NK-92 treated with Interleukin-12 subunit alpha and Interleukin-12 subunit beta, amount 100 ng/mL, for 24 hours (cell line): ENCODE measurements around the gene TECR.
A peak's percentile ranks its signal among the peaks of the same experiment; 100 is the strongest.

Source experiments
- DNase-seq: peaks from one replicate; lab custom pipeline; 2025; lab: John Stamatoyannopoulos, UW

The TECR gene

DNA sequence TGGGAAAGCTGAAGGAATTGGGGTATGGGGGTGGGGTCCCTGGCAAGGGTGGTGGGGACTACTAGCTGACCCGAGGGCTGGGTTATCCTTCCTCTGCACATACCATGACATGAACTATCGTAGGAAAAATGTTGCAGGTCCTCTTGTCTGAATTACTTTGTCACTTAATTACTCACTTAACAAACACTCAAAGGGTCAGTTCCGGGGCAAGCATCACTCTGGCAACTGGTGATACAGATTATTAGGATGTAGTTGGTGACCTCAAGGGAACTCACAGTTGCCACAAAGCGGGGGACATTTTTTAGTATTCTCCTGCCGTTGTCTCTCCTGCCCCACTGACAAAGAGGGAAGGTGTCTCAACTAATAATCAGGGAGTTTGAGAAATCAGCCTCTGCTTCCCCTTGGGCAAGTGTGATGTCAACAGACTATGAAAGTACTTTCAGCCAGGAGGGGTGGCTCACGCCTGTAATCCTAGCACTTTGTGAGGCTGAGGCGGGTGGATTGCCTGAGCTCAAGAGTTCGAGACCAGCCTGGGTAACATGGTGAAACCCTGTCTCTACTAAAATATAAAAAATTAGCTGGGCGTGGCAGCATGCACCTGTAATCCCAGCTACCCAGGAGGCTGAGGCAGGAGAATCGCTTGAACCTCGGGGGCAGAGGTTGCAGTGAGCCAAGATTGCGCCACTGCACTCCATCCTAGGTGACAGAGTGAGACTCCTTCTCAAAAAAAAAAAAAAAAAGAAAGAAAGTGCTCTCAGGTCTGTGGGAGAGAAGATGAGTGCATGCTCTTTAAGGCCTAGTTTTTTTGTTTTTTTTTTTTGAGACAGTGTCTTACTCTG is 21.5 kb upstream of the TECR start:
- DNase-seq: no peak

DNA sequence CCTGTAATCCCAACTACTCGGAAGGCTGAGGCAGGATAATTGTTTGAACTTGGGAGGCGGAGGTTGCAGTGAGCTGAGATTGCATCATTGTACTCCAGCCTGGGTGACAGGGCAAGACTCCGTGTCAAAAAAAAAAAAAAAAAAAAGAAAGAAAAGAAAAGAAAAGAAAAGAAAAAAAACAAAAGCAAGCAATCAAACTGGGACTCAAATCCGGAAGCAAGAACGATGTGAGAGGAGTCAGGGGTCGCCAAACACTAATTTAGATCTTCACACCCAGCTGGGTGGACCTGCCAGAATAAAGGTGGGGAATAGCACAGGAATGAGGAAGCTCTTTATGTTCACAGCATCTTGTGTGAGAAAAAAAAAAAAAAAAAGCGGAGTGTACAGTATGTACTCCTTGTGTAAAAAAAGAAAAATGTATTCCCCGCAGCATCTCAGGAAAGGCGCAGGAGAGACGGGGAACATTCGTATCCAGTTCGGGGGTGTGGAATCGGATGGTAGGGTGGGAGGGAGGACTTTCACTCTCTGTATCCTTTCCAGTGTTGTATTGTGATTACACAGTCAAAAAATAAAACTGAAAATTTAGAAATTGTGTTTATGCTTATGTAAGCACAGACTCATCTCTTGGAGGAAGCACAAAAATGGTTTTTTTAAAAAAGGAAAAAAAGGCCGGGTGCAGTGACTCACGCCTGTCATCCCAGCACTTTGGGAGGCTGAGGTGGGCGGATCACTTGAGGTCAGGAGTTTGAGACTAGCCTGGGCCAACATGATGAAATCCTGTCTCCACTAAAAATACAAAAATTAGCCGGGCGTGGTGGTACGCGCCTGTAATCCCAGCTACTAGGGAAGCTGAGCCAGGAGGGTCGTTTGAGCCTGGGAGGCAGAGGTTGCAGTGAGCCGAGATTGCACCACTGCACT is 18.8 kb upstream of the TECR start:
- no peak for DNase-seq

DNA sequence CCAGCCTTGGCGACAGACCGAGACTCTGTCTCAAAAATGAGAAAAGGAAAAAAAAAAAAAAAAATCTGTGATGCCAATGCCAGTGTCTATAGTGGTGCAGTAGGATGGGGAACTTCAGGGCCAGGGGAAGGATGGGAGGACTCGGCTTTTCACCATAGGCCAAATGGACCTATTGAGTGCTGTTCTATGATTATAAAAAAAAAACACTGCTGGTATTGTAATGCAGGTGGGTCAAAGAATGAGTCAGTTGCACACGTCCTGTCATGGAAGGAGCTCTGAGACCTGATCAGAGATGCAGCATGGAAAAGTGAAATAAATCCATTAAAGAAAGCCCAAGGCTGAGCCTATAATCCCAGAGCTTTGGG is 18.2 kb upstream of the TECR start:
- DNase-seq: no peak

DNA sequence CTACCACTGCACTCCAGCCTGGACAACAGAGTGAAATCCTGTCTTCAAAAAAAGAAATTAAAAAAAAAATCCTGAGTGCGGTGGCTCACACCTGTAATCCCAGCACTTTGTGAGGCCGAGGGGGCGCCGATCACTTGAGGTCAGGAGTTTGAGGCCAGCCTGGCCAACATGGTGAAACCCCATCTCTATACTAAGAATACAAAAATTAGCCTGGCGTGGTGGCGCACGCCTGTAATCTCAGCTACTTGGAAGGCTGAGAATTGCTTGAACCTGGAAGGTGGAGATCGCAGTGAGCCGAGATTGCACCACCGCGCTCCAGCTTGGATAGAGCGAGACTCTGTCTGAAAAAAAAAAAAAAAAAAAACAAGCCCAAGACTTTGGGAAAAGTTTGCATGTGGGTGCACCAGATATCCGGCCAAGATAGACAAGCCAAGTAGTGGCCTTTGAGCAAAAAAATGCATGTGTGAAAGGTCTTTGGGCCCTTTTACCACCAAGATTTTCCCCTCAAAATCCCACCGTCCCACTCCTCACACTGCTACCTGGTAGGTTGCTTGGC is 16.9 kb upstream of the TECR start:
- no peak for DNase-seq

DNA sequence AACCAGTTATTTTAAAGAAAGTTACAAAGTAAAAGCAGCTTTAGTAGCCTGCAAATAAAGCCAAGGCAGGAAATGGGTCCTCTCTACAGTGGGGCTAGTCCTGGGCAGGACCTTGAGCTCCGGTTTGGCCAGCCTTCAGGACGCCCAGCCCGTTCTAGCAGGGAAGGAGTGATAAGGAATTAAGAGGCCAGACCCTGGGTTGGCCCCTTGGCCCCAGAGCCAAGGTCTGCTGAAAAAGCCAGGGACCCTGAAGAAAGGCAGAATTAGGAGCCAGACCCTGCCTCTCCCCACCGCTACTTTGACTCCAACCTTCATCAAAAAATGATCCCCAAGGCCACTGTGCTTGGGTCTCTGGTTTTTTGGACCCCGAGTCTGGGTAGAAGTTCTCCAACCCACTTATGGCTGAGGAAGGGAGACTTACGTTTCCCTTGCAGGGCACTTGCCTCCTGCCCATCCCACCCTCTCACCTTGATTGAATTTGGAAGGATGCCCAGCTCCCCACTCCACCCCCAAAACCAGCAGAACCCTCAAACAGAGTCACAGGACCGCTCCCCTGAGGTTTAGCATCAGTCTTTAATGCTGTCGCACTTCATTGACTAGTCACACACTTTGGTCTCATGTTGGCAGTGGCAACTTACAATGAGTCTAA is 15.1 kb upstream of the TECR start:
- DNase-seq: no peak

DNA sequence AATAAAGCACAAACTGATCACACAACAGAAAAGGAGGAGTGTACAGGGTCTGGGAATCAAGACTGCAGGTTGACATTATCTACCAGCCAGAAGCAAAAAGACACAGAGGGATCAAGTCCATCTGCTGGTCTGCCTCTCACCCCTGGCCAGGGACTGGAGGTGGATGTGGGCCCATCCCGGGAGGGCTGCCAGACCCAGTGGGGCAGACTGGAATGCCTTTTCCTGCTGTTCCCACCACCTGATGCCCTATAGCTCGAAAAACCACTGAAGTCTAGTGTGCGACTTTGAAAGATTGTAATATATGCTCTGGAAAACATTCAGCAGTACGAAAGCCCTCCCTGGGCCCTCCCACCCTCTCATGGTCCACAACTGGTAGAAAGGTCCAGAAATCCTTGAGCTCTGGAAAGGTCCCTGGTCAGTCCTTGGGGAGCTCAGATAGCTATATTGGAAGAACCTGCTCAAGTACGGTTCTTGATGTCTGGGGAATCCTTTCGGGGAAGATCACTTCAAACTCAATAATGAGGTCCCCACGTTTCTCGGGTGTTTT is 13.8 kb upstream of the TECR start:
- DNase-seq: peak; percentile 24

DNA sequence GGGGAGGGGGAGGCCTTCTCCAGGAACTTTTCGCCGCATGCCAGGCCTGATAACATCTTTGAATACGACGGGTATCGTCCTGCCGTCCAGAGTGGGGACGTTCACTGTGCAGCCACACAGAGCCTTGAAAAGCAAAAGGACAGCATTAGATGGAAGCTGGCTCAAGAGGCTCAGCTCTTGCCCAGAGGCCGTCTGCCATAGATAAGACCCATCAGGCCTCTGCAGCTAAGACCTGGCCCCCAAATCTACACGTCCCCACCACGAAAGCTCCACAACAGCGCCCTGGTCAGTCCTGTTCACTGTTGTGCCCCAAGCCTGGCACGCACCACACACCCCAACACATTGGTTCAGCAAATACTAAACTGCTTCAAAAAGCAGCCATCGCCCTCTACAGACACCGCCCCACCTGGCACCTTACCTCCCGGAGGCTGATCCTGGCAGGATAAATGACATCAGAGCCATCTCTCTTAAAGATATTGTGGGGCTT is 13.3 kb upstream of the TECR start:
- no peak for DNase-seq

DNA sequence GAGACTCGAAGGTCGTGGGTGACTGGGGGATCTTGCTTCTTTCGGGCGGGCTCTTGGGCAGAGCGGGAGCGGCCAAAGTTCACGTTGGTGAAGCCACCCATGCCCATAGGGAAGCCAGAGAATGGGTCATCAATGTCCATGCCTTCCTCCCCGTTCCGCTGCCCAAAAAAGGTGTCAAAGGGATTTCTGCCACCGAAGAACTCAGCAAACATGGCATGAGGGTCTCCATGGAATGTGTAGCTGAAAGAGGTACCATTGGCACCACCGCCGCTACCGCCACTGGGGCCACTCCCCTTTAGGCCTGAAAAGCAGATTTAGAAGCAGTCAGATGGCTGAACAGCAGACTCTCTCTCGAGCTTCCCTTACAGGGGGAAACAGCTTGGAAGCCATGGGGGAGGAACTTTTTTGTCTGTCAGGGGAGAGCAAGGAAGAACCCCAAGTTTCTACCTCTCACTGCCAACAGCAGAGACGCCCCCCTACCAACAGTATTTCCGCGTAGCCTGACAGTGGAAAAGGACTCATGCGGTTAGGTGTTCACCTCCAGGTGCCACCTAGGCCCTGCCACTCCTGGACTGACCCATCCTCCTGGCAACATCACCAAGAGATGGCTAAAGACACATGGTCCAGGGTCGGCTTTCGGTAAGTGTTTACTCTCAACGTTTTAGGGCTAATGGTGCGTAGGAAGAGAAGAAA is 12.5 kb upstream of the TECR start:
- peak; percentile 45 for DNase-seq

DNA sequence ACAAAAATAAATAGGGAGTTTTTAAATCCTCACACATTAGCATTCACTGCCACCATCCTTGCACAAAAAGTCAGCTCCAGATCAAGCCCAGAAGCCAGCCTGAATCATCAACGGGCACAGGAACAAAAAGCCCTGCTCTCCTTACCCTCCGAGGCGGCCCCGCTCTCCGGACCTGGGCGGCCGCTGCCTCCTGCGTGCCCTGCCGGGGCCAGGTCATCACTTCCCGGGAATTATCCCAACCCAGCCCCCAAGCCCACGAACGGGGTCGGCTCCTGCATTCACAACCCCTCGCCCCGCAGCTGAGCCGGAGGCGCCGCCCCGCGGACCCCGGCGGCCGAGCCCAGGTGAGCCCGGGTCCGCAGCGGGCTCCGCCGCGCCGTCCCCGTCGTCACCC is 12.0 kb upstream of the TECR start:
- DNase-seq: no peak

DNA sequence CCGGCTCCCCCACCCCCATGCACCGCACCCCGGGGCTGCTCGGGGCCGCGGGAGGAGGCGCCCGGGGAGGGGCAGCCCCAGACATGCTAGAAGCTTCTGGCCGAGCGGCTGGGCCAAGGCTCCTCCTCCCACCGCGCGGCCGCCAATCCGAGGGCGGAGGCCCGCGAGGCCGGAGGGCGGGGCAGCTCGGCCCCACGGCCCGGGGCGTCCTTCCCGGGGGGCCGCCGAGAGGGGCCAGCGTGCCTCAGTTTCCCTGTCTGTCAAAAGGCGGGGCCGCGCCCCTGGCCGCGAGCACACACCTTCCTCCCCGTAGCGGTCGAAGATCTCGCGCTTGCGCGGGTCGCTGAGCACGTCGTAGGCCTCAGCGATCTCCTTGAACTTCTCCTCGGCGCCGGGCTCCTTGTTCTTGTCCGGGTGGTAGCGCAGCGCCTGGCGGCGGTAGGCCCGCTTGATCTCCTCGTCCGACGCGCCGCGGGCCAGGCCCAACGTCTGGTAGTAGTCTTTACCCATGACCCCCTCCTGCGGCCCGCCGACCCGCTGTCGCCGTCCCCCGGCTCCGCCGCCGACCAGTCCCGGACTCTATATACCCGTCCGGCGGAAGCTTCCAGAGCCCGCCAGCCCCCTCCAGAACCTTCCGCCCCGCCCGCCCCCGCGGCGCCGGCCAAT is 11.4 kb upstream of the TECR start, which contains the start of gene DNAJB1:
Gene DNAJB1, minus strand, starts transcription at position 558 of the 666 bp plus-strand sequence. Its CDS starts 48 bp downstream, at position 510.
- peak; percentile 75 for DNase-seq

DNA sequence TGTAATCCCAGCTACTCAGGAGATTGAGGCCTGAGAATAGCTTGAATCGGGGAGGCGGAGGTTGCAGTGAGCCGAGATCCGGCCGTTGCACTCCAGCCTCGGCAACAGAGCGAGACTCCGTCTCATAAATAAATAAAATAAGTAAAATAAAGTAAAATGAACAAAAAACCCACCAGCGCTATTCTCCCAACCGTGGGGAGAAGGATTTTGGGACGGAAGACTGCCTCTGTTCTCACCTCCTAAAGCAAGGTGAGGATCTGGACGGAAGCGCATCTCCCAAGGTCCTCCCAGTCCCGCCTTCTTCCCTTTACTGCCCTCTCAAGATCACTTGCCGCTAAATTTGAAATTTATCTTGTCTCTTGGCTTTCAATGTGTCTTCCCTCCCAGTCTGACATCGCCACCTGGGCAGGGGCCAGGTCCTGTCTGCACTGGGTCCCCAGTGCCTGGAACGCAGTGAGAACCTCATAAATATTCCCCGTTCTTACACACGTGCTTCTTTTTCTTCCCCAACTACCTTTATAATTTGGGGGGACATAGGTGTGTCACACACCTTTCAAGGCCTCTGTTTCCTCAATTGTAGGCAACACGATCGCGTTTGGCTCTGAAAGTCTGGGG is 10.0 kb upstream of the TECR start:
- no peak for DNase-seq

DNA sequence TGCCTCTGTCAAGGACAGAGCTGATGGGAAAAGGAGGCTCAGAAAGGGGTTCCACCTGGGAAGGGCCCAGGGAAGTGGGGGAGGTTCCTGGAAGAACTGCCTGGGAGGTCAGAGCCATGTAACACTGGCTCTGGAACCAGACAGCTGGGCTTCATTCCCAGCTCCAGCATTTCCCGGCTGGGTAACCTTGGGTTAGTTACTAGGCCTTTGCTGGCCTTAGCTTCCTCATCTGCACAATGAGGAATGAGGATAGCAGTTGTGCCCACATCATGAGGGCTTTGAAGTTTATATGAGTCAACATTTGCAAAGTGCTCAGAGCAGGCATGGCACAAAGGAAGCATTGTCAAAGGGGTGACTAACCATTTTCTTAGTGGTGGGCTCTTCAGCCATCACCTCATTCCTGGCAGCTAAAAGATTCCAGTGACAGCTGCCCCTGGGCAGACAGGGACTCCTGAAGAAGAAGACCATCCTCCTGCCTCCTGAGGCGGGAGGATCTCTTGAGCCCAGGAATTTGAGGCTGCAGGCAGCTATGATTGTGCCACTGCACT is 9.5 kb upstream of the TECR start:
- no peak for DNase-seq

DNA sequence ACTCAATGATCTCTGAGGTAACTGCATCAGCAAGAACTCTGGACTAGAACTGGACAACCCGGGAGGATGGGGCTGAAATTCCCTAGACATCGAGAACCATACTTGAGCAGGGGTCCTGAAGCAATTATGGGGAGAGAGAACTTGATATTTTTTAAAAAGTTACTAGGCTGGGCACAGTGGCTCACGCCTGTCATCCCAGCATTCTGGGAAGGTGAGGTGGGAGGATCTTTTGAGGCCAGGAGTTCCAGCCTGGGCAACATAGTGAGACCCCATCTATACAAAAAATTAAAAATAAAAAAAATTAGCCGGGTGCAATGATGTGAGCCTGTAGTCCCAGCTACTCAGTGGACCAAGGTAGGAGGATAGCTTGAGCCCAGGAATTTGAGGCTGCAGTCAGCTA is 8.9 kb upstream of the TECR start:
- DNase-seq: no peak

DNA sequence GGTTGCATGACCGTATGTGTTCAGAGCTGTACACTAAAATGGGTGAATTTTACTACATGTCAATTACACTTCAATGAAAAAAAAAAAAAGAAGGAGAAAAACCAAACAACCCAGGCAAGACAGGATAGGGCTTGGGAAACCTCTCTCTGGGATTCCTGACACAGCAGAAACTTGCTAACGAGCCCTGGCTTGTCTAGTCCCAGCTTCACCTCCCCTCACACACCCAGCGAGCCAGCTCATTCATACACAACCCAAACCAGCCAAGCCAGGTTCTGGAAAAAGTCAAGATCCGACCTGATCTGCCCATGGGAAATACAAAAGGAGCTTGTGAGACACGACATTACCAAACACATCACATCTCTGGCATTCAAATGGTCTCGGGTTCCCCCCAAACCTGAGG is 3.7 kb upstream of the TECR start:
- no peak for DNase-seq

DNA sequence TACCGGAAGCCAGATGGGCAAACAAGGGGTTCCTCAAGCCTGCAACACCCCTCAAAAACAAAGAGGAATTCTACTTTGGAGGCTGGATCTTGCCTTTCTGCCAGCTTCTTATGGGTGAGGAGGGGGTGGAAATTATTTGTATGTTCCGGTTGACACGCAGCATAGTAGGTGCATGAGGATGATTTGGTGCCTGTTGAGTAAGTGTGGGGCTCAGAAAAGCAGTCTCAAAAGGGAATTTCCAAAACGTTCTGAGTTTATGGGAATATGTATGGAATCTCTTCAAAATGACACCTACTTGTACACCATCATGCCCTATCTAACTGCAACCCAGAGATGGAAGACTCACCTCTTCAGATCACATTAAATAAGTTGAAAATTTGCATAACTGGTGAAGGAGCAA is 3.0 kb upstream of the TECR start:
- DNase-seq: no peak

DNA sequence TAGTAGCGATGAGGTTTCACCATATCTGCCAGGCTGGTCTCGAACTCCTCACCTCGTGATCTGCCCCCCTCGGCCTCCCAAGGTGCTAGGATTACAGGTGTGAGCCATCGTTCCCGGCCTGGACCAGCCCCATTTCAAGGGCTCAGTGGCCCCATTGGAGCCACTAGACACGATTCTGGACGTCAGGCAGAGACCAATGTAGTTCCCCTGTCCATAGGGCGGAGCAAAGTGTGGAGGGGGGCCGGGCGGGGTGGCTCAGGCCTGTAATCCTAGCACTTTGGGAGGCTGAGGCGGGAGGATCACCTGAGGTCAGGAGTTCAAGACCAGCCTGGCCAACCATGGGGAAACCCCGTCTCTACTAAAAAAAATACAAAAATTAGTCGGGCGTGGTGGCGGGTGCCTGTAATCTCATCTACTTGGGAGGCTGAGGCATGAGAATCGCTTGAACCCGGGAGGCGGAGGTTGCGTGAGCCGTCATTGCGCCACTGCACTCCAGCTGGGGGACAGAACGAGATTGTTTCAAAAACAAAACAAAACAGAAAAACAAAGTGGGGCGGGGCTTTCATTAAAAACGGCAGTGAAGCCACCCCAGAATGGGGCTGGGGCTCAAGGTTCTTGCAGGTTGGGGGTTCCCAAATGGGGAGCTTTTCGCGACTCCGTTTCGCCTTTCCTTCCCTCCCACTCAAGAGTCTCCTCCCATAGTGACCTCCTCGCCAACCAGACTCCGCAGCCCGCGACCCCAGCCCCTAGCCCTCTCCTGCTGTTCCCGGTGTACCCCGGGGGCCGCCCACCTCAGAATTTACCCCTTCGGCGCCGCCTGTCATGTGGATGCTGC is 758 bp upstream of the TECR start:
- no peak for DNase-seq

DNA sequence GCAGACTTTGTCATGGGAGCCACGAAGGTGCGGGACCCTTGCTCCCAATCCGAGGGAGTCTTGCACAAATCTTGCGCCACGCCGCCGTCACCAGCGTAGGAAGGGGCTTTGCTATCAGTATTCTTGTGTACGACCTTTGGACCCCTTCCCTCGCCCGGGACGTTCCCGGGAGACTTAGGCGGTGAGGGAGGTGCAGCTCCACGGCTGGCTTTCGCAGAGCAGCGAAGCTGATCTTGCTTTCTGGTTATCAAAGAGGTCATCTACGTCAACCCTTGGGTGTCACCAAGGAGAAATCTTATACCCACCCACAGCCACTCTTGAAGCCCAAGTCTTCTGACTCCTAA is 583 bp downstream of the TECR start:
- no peak for DNase-seq

DNA sequence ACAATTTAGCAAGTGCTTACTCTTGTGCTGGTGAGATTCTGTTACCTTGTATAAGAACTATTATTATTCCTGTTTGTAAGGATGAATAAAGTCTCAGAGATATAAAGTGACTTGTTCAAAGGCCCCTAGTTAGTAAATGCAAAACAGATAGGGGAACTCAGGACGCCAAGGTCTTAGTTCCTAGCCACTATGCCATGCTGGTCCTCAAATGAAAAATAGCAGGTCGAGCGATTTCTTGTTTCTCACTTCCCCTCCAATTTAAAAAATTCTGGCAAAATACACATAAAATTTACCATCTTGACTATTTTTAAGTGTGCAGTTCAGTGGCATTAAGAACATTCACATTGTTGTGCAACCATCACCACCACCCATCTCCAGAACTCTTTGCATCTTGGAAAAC is 1.1 kb downstream of the TECR start:
- no peak for DNase-seq

DNA sequence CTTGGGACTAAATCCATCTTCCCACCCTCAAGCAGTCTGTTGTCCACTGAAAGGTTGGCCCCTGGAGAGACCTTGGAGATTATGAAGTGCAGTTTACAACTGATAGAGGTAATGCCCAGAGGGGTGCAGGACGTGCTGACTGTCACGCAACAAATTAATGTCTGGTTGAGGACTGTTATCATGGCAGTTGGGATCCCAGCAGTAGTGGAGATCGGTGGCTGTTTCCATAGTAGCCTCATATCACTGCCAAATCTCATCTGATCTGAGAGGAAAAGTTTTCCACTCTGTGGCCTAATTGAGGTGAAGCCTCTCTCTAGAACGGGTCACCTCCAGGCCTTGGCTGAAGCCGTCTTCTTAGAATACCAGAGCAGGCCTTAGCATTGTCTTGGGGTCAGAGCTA is 4.1 kb downstream of the TECR start:
- no peak for DNase-seq
